GM12891 (cell line): Measurements from ENCODE around the gene PDIA5.

Source experiments
- POLR2A ChIP-seq: IDR thresholded peaks from 2 replicates; pipeline ENCODE4 v1.6.1; 2011; ENCODE audit warnings: low read depth, low read length, control low read depth
- POLR2AphosphoS5 ChIP-seq: IDR thresholded peaks from 2 replicates; pipeline ENCODE4 v1.6.1; 2011; ENCODE audit warnings: low read depth, low read length, control low read depth
- POU2F2 ChIP-seq: IDR thresholded peaks from 2 replicates; pipeline ENCODE4 v1.6.1; 2011; ENCODE audit warnings: low read depth, mild to moderate bottlenecking, control low read depth, low read length, moderate library complexity
- SPI1 ChIP-seq: IDR thresholded peaks from 2 replicates; pipeline ENCODE4 v1.6.1; 2011; ENCODE audit warnings: low read depth, low read length, control low read depth
- TAF1 ChIP-seq: IDR thresholded peaks from 2 replicates; pipeline ENCODE4 v1.6.1; 2011; ENCODE audit warnings: low read depth, low read length, control low read depth

- TF ChIP-seq POLR2A (no peak), TAF1 (no peak), POLR2AphosphoS5 (no peak), POU2F2 (no peak), SPI1 (no peak)
These were observed 42.8 kb upstream of the PDIA5 start for GRCh38 chr3:123024056-123024455.
